WI38 (cell line): ENCODE measurements around the gene TTLL10.
"Not testable (repeated sequence)": the region's sequence is repeated elsewhere in the genome, so short reads cannot be mapped to it uniquely, and the experiment has no call there.

ENCODE experiments used
- H3K4me3 ChIP-seq: 2 replicates; pipeline ENCODE4 v1.5.1; 2011; ENCODE audit warnings: low read depth, mild to moderate bottlenecking, control low read depth, low read length
- CTCF ChIP-seq: IDR thresholded peaks from 2 replicates; pipeline ENCODE4 v1.5.1; 2012; ENCODE audit warnings: low read depth, mild to moderate bottlenecking, control low read depth, low read length

The TTLL10 gene

GRCh38 chr1:1171161-1171545, 2.5 kb upstream of the TTLL10 start:
- TF ChIP-seq CTCF = no peak
- H3K4me3 ChIP-seq = no peak overlapping the region

- TF ChIP-seq CTCF = no peak
- no peak overlapping the region for H3K4me3 ChIP-seq
These were observed 1.9 kb upstream of the TTLL10 start for GRCh38 chr1:1171546-1172340.

DNA sequence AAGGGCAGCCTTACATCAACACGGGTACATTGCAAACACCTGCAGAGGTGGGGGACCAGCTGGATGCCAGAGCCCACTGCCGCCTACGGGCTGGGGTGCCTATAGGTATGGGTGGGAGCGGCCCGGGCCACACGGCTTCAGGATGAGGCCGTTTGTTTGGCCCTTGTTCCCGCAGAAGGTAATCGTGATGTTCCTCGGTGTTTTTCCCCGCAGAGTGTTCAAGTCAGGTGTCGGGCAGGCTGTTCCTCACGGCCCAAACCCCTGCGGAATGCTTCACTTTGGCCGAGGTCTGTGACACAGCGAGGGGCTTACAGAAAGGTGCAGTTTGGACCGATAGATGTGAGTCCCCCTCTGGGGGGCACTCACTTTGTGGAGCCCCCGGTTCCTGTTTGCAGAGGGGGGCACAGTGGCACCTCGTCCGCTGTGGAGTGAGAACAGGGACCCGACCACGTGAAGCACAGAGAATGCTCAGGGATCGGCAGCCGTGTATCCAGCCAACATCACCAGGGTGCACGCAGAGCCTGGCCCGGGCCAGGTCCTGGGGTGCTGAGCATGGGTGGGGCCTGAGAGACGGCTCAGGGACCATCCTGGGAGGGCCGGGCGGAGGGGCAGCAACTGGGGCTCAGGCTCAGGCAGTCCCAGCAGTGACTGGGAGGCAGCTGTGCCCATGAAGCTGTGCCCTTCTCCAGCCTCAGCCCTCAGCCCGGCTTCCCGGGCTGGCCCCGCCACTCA, 453 bp upstream of the TTLL10 start:
- TF ChIP-seq CTCF = no peak
- H3K4me3 ChIP-seq = no peak overlapping the region

GRCh38 chr1:1175221-1176062, 1.8 kb downstream of the TTLL10 start:
- no peak for TF ChIP-seq CTCF

GRCh38 chr1:1176063-1176761, 2.5 kb downstream of the TTLL10 start:
- not testable (repeated sequence) for H3K4me3 ChIP-seq

More at GRCh38 chr1:1175221-1176062, 1.8 kb downstream of the TTLL10 start:
- no peak overlapping the region for H3K4me3 ChIP-seq

- H3K4me3 ChIP-seq = no peak overlapping the region
These were observed 3.3 kb downstream of the TTLL10 start for GRCh38 chr1:1176931-1177330.

More at GRCh38 chr1:1176931-1177330, 3.3 kb downstream of the TTLL10 start:
- TF ChIP-seq CTCF = no peak
